Epithelial cell of prostate (primary cell): ENCODE measurements around the gene TPRG1L.

Source experiments
- DNase-seq: peaks from one replicate; pipeline ENCODE4 v3.0.0-alpha.2; 2011; ENCODE audit warnings: low read depth, low spot score
- H3K27ac ChIP-seq: fragments of 450-650 bp; 2 replicates; pipeline ENCODE4 v1.5.1; 2017; ENCODE audit warnings: mild to moderate bottlenecking

Gene TPRG1L

DNA sequence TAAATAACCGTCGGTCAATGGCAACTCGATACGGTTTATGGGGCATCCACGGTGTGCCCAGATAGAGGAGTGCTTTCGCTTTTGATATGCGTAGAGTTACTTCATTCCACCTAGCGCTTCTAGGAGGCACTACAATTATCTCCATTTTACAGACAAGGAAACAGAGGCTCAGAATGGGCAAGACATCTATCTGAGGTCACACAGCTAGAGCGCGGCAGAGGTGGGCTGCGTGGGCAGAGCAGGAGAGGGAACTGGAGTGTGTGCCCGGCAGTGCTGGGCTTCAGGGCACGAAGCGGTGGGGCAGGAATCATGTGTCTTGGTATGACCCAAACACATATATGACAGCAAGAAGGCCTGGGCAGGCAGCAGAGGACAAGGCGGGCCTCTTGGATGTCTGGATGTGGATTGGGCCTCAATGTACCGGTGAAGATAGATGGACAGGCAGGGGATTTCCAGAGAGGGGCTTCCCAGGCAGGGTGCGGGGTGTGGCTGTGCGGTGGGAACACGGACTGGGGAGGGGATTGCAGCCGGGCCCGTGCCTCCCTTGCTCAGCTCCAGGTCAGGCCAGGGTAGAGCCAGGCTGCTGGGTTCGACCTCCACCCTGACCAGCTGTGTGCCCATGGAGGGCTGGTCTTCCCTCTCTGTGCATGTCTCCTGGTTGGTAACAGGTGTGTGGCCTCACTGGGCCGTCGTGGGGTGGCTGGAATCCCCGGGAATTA is 48.7 kb downstream of the TPRG1L start:
- no peak overlapping the region for H3K27ac ChIP-seq
- DNase-seq = no peak

GRCh38 chr1:3674100-3675094 is 49.6 kb downstream of the TPRG1L start:
- no peak overlapping the region for H3K27ac ChIP-seq
- DNase-seq = no peak

DNA sequence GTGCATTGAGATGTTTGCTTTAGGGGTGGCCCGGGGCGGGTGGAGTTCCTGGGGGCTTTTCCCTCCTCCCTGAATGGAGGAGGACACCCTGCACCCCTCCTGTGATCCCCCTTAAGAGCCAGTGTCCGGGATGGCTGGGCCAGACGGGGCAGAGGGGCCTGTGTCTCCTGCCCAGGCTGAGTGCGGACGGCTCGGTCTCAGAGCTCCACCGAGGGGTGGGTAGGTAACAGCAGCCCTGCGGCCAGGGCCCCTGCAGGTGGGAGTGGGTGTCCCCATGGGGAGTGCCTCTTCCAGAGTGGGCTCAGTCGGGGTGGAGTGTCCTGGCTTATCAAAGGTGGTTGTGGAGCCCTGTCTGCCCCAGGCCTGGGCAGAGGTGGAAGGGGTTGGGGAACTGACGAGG is 50.6 kb downstream of the TPRG1L start:
- DNase-seq = no peak
- no peak overlapping the region for H3K27ac ChIP-seq

DNA sequence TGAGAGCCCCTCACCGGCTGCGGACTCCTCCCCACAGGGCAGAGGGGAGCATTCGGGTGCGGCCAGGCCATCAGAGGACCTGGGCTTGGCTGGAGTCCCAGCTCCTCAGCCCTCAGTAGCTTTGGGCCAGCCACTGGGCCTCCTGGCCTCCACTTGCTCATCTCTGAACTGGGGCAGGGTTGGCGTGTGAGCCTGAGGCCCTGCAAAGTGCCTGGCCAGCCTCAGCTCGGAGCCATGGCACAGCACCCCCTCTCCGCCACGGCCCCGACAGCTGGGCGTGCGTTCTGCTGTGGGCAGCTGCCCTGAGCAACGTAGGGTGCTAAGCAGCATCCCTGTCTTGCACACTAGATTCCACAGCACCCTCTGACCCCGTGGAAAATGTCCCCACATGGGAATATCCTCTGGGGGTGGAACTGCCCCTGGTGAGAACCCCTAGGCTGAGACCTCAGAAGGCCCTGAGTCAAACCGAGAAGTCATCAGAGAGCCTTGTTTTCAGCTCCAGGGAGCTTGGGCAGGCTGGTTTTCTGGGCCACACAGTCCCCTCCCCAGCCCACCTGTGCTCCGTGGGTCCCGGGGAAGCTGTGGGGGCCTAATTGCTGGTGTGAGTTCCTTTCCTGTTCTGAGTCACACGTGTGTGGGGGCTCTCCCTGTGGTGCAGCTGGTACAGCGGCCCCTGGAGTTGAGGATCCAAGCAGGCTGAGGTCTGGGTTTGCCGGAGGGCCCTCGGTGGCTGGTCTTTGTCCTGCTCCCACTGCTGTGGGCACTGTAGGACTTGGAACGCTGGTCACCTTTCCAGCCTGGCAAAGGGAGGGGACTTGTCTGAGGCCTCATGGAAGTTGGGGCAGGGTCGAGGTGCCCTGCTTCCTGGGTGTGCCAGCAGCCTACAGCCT is 52.0 kb downstream of the TPRG1L start:
- no peak for DNase-seq
- H3K27ac ChIP-seq = no peak overlapping the region

DNA sequence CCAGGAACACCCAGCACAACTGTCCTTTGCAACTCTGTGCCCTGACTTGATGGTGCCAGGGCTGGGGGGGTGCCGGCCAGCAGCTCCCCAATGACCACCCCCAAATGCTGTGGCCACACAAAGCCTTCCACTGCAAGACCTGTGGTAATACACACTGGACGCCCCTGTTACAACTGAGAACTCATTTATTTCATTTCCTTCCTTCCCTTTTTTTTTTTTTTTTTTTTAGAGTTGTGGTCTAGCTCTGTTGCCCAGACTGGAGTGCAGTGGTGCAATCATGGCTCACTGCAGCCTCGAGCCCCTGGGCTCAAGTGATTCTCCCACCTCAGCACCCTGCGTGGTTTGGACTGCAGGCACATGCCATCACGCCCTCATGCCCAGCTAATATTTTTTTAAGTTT is 52.7 kb downstream of the TPRG1L start:
- no peak for DNase-seq
- no peak overlapping the region for H3K27ac ChIP-seq

DNA sequence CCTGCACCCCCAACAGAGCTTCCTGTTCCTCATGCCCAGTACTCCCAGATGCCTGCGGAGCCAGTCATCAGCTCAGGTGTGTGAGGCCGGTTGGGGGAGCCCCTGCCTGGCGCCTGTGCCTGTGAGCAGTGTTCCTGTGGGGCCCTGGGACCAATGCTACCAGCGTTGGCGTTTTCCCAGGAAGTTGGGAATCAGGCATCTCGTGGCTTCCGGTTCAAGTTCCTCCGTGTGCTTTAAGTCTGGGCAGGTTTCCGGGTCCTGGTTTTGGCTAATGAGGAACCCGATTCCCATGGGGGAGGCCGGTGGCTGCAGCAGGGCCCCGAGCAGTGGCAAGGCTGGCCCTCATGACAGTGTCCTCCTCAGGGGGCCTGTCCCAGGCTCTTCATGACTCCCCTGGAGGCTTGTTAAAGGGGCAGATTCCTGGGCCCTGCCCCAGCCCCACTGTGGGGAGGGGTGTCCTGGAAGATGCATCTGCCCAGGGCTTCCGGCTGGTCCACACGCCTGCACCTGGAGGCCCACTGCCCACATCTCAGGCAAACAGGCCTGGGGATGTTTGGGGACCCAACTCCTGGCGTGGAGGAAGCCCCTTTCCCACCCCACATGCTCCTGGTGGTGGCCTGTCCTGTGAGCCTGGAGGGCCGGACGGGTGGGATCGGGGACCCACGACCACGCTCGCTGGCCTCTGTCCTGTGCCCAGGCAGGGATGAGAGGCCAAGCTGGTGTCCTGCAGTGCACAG is 53.7 kb downstream of the TPRG1L start:
- H3K27ac ChIP-seq = no peak overlapping the region
- DNase-seq = no peak

GRCh38 chr1:3679098-3679555 is 54.3 kb downstream of the TPRG1L start:
- DNase-seq = no peak
- H3K27ac ChIP-seq = no peak overlapping the region
